Measurements from ENCODE around the gene SLC39A11. TPM values are rescaled to one million over a fixed set of nuclear protein-coding genes. Genes with fewer than 3 reads are reported as not detected.

Gene SLC39A11
- total RNA-seq, 2 experiments from 2014 or later, result 9.7 to 12.2 TPM

GRCh38 chr17:72915625-72916081 lies 176.8 kb downstream of the SLC39A11 start:
- no peak overlapping the region for H3K4me3 Mint-ChIP-seq
- Histone ChIP-seq H3K4me1 (ENCODE audit: insufficient read depth, low read length) (no peaks in the 10 kb centered on the region), H3K4me3 (ENCODE audit: low read length) (no peak overlapping the region), H3K9me3 (ENCODE audit: control insufficient read depth in 1 of 2, insufficient read depth in 1 of 2, low read length in 2 of 2) (no peaks in the 10 kb centered on the region), H3K27me3 (ENCODE audit: control insufficient read depth in 1 of 2, insufficient read depth in 2 of 2, low read length in 2 of 2) (no peaks in the 10 kb centered on the region), H3K36me3 (ENCODE audit: insufficient read depth, low read length) (no peaks in the 10 kb centered on the region), H3K27ac (ENCODE audit: low read depth in 1 of 2, low read length in 2 of 2) (no peak overlapping the region)
- intact Hi-C loops (cut with DNase I, micrococcal nuclease), result no loop called here
- TF ChIP-seq CTCF (IDR thresholded peaks at IDR 0.05), result no peak
- H3K36me3 Mint-ChIP-seq (ENCODE audit: low read depth), result peaks cover 4% of the 10 kb centered on the region
- no peak overlapping the region for H3K27ac Mint-ChIP-seq
- DNase-seq (peak in 1 of 14 experiments; percentile 0), ATAC-seq (ENCODE audit: poor library complexity) (no peak)
- H3K4me1 Mint-ChIP-seq (ENCODE audit: low read depth), result no peaks in the 10 kb centered on the region
- no peaks in the 10 kb centered on the region for H3K9me3 Mint-ChIP-seq
- ChIA-PET POLR2A (no interaction called here), CTCF (no interaction called here)
- H3K27me3 Mint-ChIP-seq, result no peaks in the 10 kb centered on the region

DNA sequence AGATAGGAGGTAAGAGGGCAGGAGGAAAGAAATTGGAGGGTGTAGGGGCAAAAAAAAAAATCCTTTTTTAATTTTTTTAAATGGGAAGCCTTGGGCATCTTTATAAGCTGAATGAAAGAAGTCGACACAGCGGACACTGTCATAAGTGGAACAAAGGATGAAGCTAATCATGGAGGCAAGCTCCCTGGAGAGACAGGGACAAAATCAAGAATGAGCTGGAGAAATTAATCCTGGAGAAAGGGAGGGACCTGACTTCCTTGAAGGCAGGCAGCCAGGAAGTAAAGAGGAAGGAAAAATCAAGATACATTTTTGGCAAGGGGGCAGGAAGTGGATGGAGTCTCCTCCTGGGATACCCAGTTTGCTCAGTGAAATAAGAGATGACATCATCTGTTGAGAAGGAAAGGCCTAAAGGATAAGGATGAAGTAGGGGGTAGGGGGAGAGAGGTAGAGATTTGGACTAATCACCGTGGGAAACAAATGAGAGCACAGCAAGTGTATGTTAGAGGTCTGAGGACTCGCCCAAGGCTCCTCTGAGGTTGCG lies 179.3 kb downstream of the SLC39A11 start:
- H3K4me3 Mint-ChIP-seq, result no peak overlapping the region
- ChIA-PET POLR2A (no interaction called here), CTCF (no interaction called here)
- Histone ChIP-seq H3K4me1 (ENCODE audit: insufficient read depth, low read length) (no peaks in the 10 kb centered on the region), H3K27ac (ENCODE audit: low read depth in 1 of 2, low read length in 2 of 2) (no peak overlapping the region), H3K36me3 (ENCODE audit: insufficient read depth, low read length) (peaks cover 5% of the 10 kb centered on the region), H3K4me3 (ENCODE audit: low read length) (no peak overlapping the region), H3K9me3 (ENCODE audit: control insufficient read depth in 1 of 2, insufficient read depth in 1 of 2, low read length in 2 of 2) (no peaks in the 10 kb centered on the region), H3K27me3 (ENCODE audit: control insufficient read depth in 1 of 2, insufficient read depth in 2 of 2, low read length in 2 of 2) (no peaks in the 10 kb centered on the region)
- DNase-seq (no peak), ATAC-seq (ENCODE audit: poor library complexity) (no peak)
- no peak overlapping the region for H3K27ac Mint-ChIP-seq
- no peaks in the 10 kb centered on the region for H3K27me3 Mint-ChIP-seq
- peaks cover 11% of the 10 kb centered on the region for H3K36me3 Mint-ChIP-seq (ENCODE audit: low read depth)
- no peak for TF ChIP-seq CTCF (IDR thresholded peaks at IDR 0.05)
- no peaks in the 10 kb centered on the region for H3K9me3 Mint-ChIP-seq
- intact Hi-C loops (cut with DNase I, micrococcal nuclease), result no loop called here
- no peaks in the 10 kb centered on the region for H3K4me1 Mint-ChIP-seq (ENCODE audit: low read depth)

- Histone ChIP-seq H3K4me1 (ENCODE audit: insufficient read depth, low read length) (no peaks in the 10 kb centered on the region), H3K9me3 (ENCODE audit: control insufficient read depth in 1 of 2, insufficient read depth in 1 of 2, low read length in 2 of 2) (no peaks in the 10 kb centered on the region), H3K27ac (ENCODE audit: low read depth in 1 of 2, low read length in 2 of 2) (no peak overlapping the region), H3K27me3 (ENCODE audit: control insufficient read depth in 1 of 2, insufficient read depth in 2 of 2, low read length in 2 of 2) (no peaks in the 10 kb centered on the region), H3K36me3 (ENCODE audit: insufficient read depth, low read length) (peaks cover 8% of the 10 kb centered on the region), H3K4me3 (ENCODE audit: low read length) (no peak overlapping the region)
- Mint-ChIP-seq H3K9me3 (no peaks in the 10 kb centered on the region), H3K4me1 (ENCODE audit: low read depth) (no peaks in the 10 kb centered on the region), H3K36me3 (ENCODE audit: low read depth) (peaks cover 20% of the 10 kb centered on the region), H3K27ac (no peak overlapping the region), H3K4me3 (no peak overlapping the region), H3K27me3 (no peaks in the 10 kb centered on the region)
- ATAC-seq (ENCODE audit: poor library complexity) (no peak), DNase-seq (no peak)
- no peak for TF ChIP-seq CTCF (IDR thresholded peaks at IDR 0.05)
- ChIA-PET CTCF (no interaction called here), POLR2A (no interaction called here)
- intact Hi-C loops (cut with DNase I, micrococcal nuclease), result no loop called here
Measured at GRCh38 chr17:72906306-72906705, 186.2 kb downstream of the SLC39A11 start.
